Right lobe of liver (tissue), 6 donors: ENCODE measurements around the gene TTC7B. TPM values are rescaled to one million over a fixed set of nuclear protein-coding genes. Genes with fewer than 3 reads are reported as not detected.

Experiments
- ATAC-seq, 4 donors: fragments of 200-7000 bp; cut with Tn5 transposase; one replicate each; pipeline ENCODE4 v1.9.1; 2020; ENCODE audit warnings: mild to moderate bottlenecking in 4 of 4, moderate library complexity in 4 of 4
- DNase-seq, 3 donors: peaks; one replicate each; pipeline ENCODE4 v3.0.0-alpha.2; 2020
- H3K27ac ChIP-seq, 3 donors: fragments of 200-600 bp; one replicate each; pipeline ENCODE4 v1.8.0; 2022
- H3K27me3 ChIP-seq, 2 donors: fragments of 200-600 bp; one replicate each; pipeline ENCODE4 v1.8.0; 2022
- H3K36me3 ChIP-seq, 4 donors: fragments of 200-600 bp; sonication (generic) in 1 of 4; one replicate each; pipeline versions ENCODE4 v1.5.1 to v1.8.0; 2017 to 2022; ENCODE audit warnings: control low read depth in 1 of 4
- H3K4me1 ChIP-seq, 4 donors: fragments of 200-600 bp; sonication (generic) in 1 of 4; one replicate each; pipeline versions ENCODE4 v1.5.1 to v1.8.0; 2017 to 2022; ENCODE audit warnings: control low read depth in 1 of 4
- H3K4me3 ChIP-seq, 3 donors: fragments of 200-600 bp; one replicate each; pipeline ENCODE4 v1.8.0; 2022
- H3K9me3 ChIP-seq, 4 donors: fragments of 200-600 bp; sonication (generic) in 1 of 4; one replicate each; pipeline versions ENCODE4 v1.5.1 to v1.8.0; 2017 to 2022; ENCODE audit warnings: control low read depth in 1 of 4
- CTCF ChIP-seq, 4 donors: fragments of 200-600 bp in 3 of 4; fragments of 450-650 bp in 1 of 4; IDR thresholded peaks; one replicate each; pipeline versions ENCODE4 v1.5.1 to v1.8.0; 2016 to 2022; ENCODE audit warnings: antibody characterized with exemption in 4 of 4, mild to moderate bottlenecking in 2 of 4
- POLR2A ChIP-seq: fragments of 450-650 bp; IDR thresholded peaks from one replicate; pipeline ENCODE4 v1.6.1; 2017; ENCODE audit warnings: antibody characterized with exemption, mild to moderate bottlenecking
- WGBS: methylation state at CpG from one replicate; pipeline ENCODE4 v1.1.6; 2018; ENCODE audit warnings: low coverage, low lambda C conversion rate; ENCODE audit not compliant: insufficient coverage; ENCODE audit errors: missing lambda C conversion rate; 5-methylcytosine and 5-hydroxymethylcytosine counted together
- intact Hi-C, 2 donors: fragments of 100-400 bp; cut with DNase I; formaldehyde crosslinking; loops; one replicate each; pipeline versions ENCODE4 v1.11.2 to v1.14.1; 2022
- total RNA-seq, 6 experiments: library from RNA; depleted of rRNA in 2 of 6; stranded (reverse); fragments of >200 nt in 2 of 6; fragmentation: NEBNext Ultra II Directional in 3 of 6; extraction: Animal tissue kit (Norgen Biotek cat#: 25700) in 3 of 6; gene quantifications; one replicate each; pipeline versions ENCODE4 v1.1.0 to v1.2.4, GENCODE V29; 2016 to 2023
- donor health status: DM: no; HTN: yes; CAD: no.
- donor health status: DM: no; HTN: no; CAD: no.
- donor health status: DM: no; HTN: no; CAD: no.
- donor health status: DM: no; HTN: yes; CAD: no.
- donor health status: DM: no; HTN: yes; CAD: no.

The TTC7B gene
- total RNA-seq, 6 experiments from 2014 or later: 18.4 to 56.1 (median 37.5) TPM

DNA sequence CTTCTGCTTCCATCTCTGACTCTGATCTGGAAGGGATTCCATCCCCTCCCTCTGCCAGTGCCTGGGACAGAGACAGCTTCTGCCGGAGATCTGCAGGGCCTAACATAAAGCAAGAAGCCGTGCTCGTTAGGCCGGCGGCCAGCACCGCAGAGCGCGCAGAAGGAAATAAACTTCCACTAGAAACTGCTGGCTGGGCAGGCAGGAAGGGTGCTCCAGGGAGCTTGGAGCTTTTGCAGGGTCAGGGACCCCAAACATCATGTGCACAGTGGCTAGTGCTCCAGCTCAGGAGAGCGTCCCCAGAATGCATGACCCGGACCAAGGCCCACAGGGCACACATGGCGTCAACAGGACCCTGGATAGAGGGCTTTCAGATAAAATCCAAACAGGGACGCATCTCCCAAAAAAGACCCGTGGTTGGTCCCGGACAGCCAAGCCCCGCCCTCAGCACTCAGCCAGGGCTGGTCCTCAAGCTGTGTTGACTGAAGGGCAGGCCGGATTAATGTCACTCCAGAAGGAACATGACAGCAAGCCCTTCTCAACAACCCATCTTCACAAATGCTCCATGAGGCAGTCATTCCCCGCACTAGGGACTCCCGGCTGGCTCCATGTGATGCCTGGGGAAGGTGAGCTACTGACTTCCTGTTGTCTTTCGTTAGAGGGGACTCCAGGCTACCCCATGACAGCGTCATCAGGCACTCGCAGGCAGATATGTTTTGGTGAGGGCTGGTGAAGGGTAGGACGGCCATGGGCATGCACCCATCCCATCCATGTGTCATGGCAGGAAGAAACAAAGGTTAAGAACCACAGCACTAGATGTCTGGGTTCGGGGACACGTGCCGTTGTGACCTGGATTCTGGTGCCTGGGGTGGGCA lies 297.9 kb downstream of the TTC7B start:
- H3K36me3 ChIP-seq: no peaks in the 10 kb centered on the region
- H3K9me3 ChIP-seq: no peaks in the 10 kb centered on the region
- no peak overlapping the region for H3K27ac ChIP-seq
- no peaks in the 10 kb centered on the region for H3K4me1 ChIP-seq
- TF ChIP-seq POLR2A (no peak), CTCF (IDR thresholded peaks at IDR 0.05) (no peak)
- intact Hi-C loops: no loop called here
- WGBS: 83% methylated on average over 11 of the region's 25 CpGs
- ATAC-seq: peak; percentile 32 to 47 (median 38)
- no peaks in the 10 kb centered on the region for H3K27me3 ChIP-seq
- DNase-seq: no peak
- no peak overlapping the region for H3K4me3 ChIP-seq

DNA sequence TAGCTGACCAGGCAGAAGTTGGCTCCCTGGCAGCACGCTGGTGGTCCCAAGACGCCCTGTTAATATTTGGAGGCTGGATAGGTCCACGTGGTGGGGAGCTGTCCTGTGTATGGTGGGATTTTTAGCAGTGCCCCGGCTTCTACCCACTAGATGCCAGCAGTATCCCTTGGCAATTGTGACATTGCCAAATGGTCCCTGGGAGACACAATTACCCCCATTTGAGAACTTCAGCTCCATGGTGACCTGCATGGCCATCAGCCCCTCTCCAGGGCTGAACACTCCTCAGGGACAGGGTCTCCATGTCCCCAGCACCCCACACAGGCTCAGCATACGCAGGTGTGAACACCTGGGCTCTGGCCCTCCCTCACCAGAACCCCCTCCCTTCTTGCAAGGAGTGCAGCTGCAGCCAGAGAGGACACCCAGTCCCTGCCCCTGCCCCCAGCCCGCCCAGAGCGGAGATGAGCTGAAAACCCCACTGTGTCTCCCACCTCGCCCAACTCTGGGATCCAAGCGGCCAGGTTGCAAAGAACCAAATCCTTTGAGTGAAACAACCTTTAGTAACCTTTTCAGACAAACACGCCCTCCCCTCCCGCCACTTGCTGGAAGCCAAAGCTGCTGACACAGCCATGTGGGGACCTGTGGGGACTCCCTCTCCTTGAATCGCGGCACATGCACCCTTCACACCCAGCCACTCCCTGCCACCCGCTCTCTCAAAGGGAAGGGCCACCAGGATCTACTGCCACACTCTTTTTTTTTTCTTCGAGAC lies 299.0 kb downstream of the TTC7B start:
- Histone ChIP-seq H3K27ac (no peak overlapping the region), H3K4me3 (no peak overlapping the region), H3K4me1 (no peaks in the 10 kb centered on the region), H3K36me3 (no peaks in the 10 kb centered on the region), H3K9me3 (no peaks in the 10 kb centered on the region), H3K27me3 (no peaks in the 10 kb centered on the region)
- no peak for DNase-seq
- WGBS: 49% methylated on average over 9 of the region's 15 CpGs
- intact Hi-C loops: no loop called here
- peak in 3 of 4 donors; percentile 18 to 36 (median 19) for ATAC-seq
- no peak for TF ChIP-seq CTCF (IDR thresholded peaks at IDR 0.05)
- no peak for TF ChIP-seq POLR2A

DNA sequence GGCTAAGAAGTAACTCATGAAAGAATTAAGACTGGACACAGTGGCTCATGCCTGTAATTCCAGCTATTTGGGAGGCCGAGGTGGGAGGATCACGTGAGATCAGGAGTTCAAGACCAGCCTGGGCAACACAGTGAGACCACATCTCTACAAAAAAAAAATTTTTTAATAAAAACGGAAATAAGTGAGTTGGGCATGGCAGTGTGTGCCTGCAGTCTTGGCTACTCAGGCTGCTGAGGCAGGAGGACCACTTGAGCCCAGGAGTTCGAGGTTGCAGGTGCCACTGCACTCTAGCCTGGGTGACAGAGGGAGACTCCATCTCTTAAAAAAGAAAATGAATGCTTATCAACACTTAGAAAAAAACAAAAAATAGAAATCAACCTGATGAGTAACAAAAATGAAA lies 301.7 kb downstream of the TTC7B start:
- DNase-seq (no peak), ATAC-seq (no peak)
- H3K4me1 ChIP-seq: no peaks in the 10 kb centered on the region
- H3K27ac ChIP-seq: no peak overlapping the region
- H3K27me3 ChIP-seq: no peaks in the 10 kb centered on the region
- H3K36me3 ChIP-seq: no peaks in the 10 kb centered on the region
- no peak overlapping the region for H3K4me3 ChIP-seq
- 83% methylated on average over 4 of the region's 4 CpGs for WGBS
- intact Hi-C loops: no loop called here
- no peaks in the 10 kb centered on the region for H3K9me3 ChIP-seq
- TF ChIP-seq POLR2A: no peak
- no peak for TF ChIP-seq CTCF (IDR thresholded peaks at IDR 0.05)

DNA sequence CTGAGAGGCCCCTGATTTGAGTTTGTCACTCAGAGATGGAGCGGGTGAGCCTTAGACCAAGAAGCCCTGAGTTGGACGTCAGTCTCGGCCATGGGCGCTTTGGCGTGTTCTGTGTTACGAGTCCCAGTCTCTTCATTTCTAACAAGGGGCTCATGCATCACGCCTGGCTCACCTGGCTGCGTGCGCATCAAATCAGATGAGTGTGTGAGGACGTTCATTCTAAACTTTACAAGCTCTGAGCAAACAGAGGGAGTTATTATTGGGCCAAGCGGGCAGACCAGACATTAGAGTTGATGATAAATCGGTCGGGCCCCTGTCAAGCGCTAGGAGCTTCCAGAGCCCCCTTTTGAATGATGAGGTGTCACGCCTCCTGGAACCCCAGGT lies 302.2 kb downstream of the TTC7B start:
- Histone ChIP-seq H3K4me1 (no peaks in the 10 kb centered on the region), H3K36me3 (no peaks in the 10 kb centered on the region), H3K27ac (no peak overlapping the region), H3K27me3 (no peaks in the 10 kb centered on the region), H3K4me3 (no peak overlapping the region), H3K9me3 (no peaks in the 10 kb centered on the region)
- DNase-seq: no peak
- TF ChIP-seq CTCF (IDR thresholded peaks at IDR 0.05) (no peak), POLR2A (no peak)
- ATAC-seq: no peak
- WGBS: 90% methylated on average over 7 of the region's 15 CpGs
- intact Hi-C loops: no loop called here
